HCT116 (cell line): ENCODE results near the gene ATRN. TPM values are rescaled to one million over a fixed set of nuclear protein-coding genes. Genes with fewer than 3 reads are reported as not detected.

Experiments
- ATAC-seq: fragments of 200-7000 bp; cut with Tn5 transposase; 2 replicates; pipeline ENCODE4 v1.9.1; 2020; ENCODE audit warnings: mild to moderate bottlenecking, moderate library complexity
- BruUV-seq: library from RNA; stranded (reverse); fragments of 400-500 nt; replicated peaks from 2 replicates; lab custom pipeline; 2021; lab: Mats Ljungman, UMichigan
- CTCF ChIA-PET: fragments of 300-600 bp; sonication (Branson Sonifier 250); formaldehyde crosslinking; loops from one replicate; lab custom pipeline; 2021; ENCODE audit warnings: antibody characterized with exemption; lab: Charles Lee
- POLR2A ChIA-PET: fragments of 300-600, 350-600 bp; sonication (Branson Sonifier 250); formaldehyde crosslinking; loops from one replicate; lab custom pipeline; 2021; ENCODE audit warnings: antibody characterized with exemption; lab: Charles Lee
- RAD21 ChIA-PET, 2 experiments: fragments of 300-600 bp; sonication (Branson Sonifier 250); formaldehyde crosslinking; loops; one replicate each; lab custom pipeline; 2023; ENCODE audit warnings: low total read pairs in 2 of 2; ENCODE audit not compliant: uncharacterized antibody in 2 of 2, unreplicated experiment in 2 of 2, low non-redundant PET in 1 of 2; lab: Charles Lee
- DNase-seq: peaks from one replicate; pipeline ENCODE4 v3.0.0-alpha.2; 2010; ENCODE audit warnings: low read depth, low spot score
- H2AFZ ChIP-seq: fragments of 200-600 bp; shearing (Covaris generic), sonication (generic); 2 replicates; pipeline ENCODE4 v1.6.1; 2017; ENCODE audit warnings: low read depth, mixed run types, mixed read lengths, antibody characterized with exemption, low read length; ENCODE audit not compliant: poor library complexity, severe bottlenecking
- H3K27ac ChIP-seq: 2 replicates; pipeline ENCODE4 v1.5.1; 2012; ENCODE audit warnings: low read depth, low read length
- H3K27me3 ChIP-seq: fragments of 200-600 bp; sonication (generic); 2 replicates; pipeline ENCODE4 v1.6.1; 2016; ENCODE audit warnings: mixed run types, low read length, mixed read lengths; ENCODE audit not compliant: insufficient read depth
- H3K36me3 ChIP-seq, 2 experiments: fragments of 200-500 bp in 1 of 2; fragments of 200-600 bp in 1 of 2; sonication (Bioruptor generic) in 1 of 2; sonication (generic) in 1 of 2; 2 replicates each; pipeline versions ENCODE4 v1.5.1 to v1.6.1; 2014 to 2016; ENCODE audit warnings: low read length in 2 of 2, inconsistent platforms in 1 of 2, mixed read lengths in 1 of 2, mixed run types in 1 of 2; ENCODE audit not compliant: insufficient read depth in 2 of 2, control insufficient read depth in 1 of 2
- H3K4me1 ChIP-seq, 2 experiments: fragments of 200-600 bp in 1 of 2; sonication (generic) in 1 of 2; 2 replicates each; pipeline versions ENCODE4 v1.5.1 to v1.6.1; 2012 to 2017; ENCODE audit warnings: low read length in 2 of 2, inconsistent platforms in 1 of 2, mild to moderate bottlenecking in 1 of 2, mixed read lengths in 1 of 2, mixed run types in 1 of 2, moderate library complexity in 1 of 2; ENCODE audit not compliant: insufficient read depth in 2 of 2, control insufficient read depth in 1 of 2
- H3K4me2 ChIP-seq: fragments of 200-600 bp; sonication (generic); 2 replicates; pipeline ENCODE4 v1.6.1; 2017; ENCODE audit warnings: mixed run types, low read length, mixed read lengths
- H3K4me3 ChIP-seq, 2 experiments: fragments of 200-600 bp in 1 of 2; sonication (generic) in 1 of 2; replicated peaks in 1 of 2; 2 replicates each; pipeline ENCODE4 v1.5.1; 2011 to 2016; ENCODE audit warnings: low read length in 2 of 2, control low read depth in 1 of 2, low read depth in 1 of 2, mild to moderate bottlenecking in 1 of 2, mixed read lengths in 1 of 2, mixed run types in 1 of 2
- H3K79me2 ChIP-seq: fragments of 200-600 bp; sonication (generic); 2 replicates; pipeline ENCODE4 v1.6.1; 2017; ENCODE audit warnings: mild to moderate bottlenecking, mixed run types, low read length, moderate library complexity, mixed read lengths; ENCODE audit not compliant: insufficient read depth
- H3K9ac ChIP-seq: fragments of 200-600 bp; sonication (generic); 2 replicates; pipeline ENCODE4 v1.6.1; 2016; ENCODE audit warnings: low read length, mixed read lengths
- H3K9me2 ChIP-seq: fragments of 200-600 bp; sonication (generic), shearing (Covaris generic); 2 replicates; pipeline ENCODE4 v1.6.1; 2017; ENCODE audit warnings: mixed run types, mild to moderate bottlenecking, moderate library complexity; ENCODE audit not compliant: insufficient read depth
- H3K9me3 ChIP-seq, 2 experiments: fragments of 200-500 bp in 1 of 2; fragments of 200-600 bp in 1 of 2; sonication (Bioruptor generic) in 1 of 2; sonication (generic) in 1 of 2; 2 replicates each; pipeline ENCODE4 v1.6.1; 2014 to 2017; ENCODE audit warnings: low read length in 2 of 2, mixed read lengths in 2 of 2, inconsistent platforms in 1 of 2, low read depth in 1 of 2, mild to moderate bottlenecking in 1 of 2, mixed run types in 1 of 2, moderate library complexity in 1 of 2; ENCODE audit not compliant: control insufficient read depth in 1 of 2, insufficient read depth in 1 of 2
- H4K20me1 ChIP-seq: fragments of 200-600 bp; sonication (generic), shearing (Covaris generic); 2 replicates; pipeline ENCODE4 v1.6.1; 2017; ENCODE audit warnings: mixed run types, mild to moderate bottlenecking, moderate library complexity; ENCODE audit not compliant: insufficient read depth
- CBX3 ChIP-seq: IDR thresholded peaks from 2 replicates; pipeline ENCODE4 v1.6.1; 2012; ENCODE audit warnings: low read depth
- ELF1 ChIP-seq: IDR thresholded peaks from 2 replicates; pipeline ENCODE4 v1.6.1; 2012; ENCODE audit warnings: low read depth, borderline replicate concordance
- FOSL1 ChIP-seq: IDR thresholded peaks from 2 replicates; pipeline ENCODE4 v1.6.1; 2012; ENCODE audit warnings: low read depth
- RAD21 ChIP-seq: IDR thresholded peaks from 2 replicates; pipeline ENCODE4 v1.6.1; 2012; ENCODE audit warnings: low read depth, mild to moderate bottlenecking
- REST ChIP-seq: IDR thresholded peaks from 2 replicates; pipeline ENCODE4 v1.6.1; 2012; ENCODE audit warnings: low read depth
- SIN3A ChIP-seq: IDR thresholded peaks from 2 replicates; pipeline ENCODE4 v1.6.1; 2012; ENCODE audit warnings: low read depth
- SP1 ChIP-seq: IDR thresholded peaks from 2 replicates; pipeline ENCODE4 v1.6.1; 2012; ENCODE audit warnings: low read depth
- TCF7L2 ChIP-seq: IDR thresholded peaks from 2 replicates; pipeline ENCODE4 v1.7.0; 2011; ENCODE audit warnings: borderline replicate concordance, inconsistent platforms; ENCODE audit not compliant: insufficient read depth, insufficient read length; ENCODE audit errors: extremely low read depth
- ZBTB33 ChIP-seq: IDR thresholded peaks from 2 replicates; pipeline ENCODE4 v1.6.1; 2011; ENCODE audit warnings: mild to moderate bottlenecking, low read length, moderate library complexity; ENCODE audit not compliant: insufficient replicate concordance; ENCODE audit errors: extremely low read depth
- ZNF274 ChIP-seq: fragments of 200-500 bp; sonication (Bioruptor generic); IDR thresholded peaks from 2 replicates; pipeline ENCODE4 v1.6.1; 2014; ENCODE audit warnings: mild to moderate bottlenecking, low read depth, low read length, inconsistent platforms
- intact Hi-C: fragments of 100-400 bp; cut with micrococcal nuclease; formaldehyde crosslinking; loops from 2 replicates; pipeline ENCODE4 v1.10.0; 2022
- total RNA-seq: library from RNA; stranded (reverse); gene quantifications from one replicate; pipeline ENCODE4 v1.2.1, GENCODE V29; 2021; ENCODE audit not compliant: unreplicated experiment

Gene ATRN
- total RNA-seq, 1 experiment from 2014 or later: 24.4 TPM

- TF ChIP-seq ZBTB33 (no peak), SIN3A (no peak), ELF1 (no peak), REST (no peak), ZNF274 (no peak), CBX3 (no peak), FOSL1 (no peak), SP1 (no peak), TCF7L2 (no peak), RAD21 (no peak)
- Histone ChIP-seq H3K27me3 (no peaks in the 10 kb centered on the region), H2AFZ (no peak overlapping the region), H3K79me2 (no peaks in the 10 kb centered on the region), H3K9me3 (peaks cover 0 to 4% of the 10 kb centered on the region in 2 experiments; a peak in 1 of 4 replicates), H3K4me1 (no peaks in the 10 kb centered on the region), H3K36me3 (no peaks in the 10 kb centered on the region), H3K9me2 (no peaks in the 10 kb centered on the region), H3K4me2 (no peak overlapping the region), H3K27ac (no peak overlapping the region), H4K20me1 (no peaks in the 10 kb centered on the region), H3K4me3 (no peak overlapping the region), H3K9ac (no peak overlapping the region)
- BruUV-seq: no TSS peak
- ChIA-PET CTCF (no interaction called here), RAD21 (no interaction called here), POLR2A (no interaction called here)
- ATAC-seq (no peak), DNase-seq (no peak)
- intact Hi-C loops: no loop called here
These were observed 174.7 kb downstream of the ATRN start for GRCh38 chr20:3645309-3646066.
